Astrocyte of the spinal cord (primary cell): ENCODE data around the gene SVIL.

Source experiments
- DNase-seq: peaks from one replicate; pipeline ENCODE4 v3.0.0; 2011; ENCODE audit warnings: low read depth, low spot score
- H3K4me3 ChIP-seq: 2 replicates; pipeline ENCODE4 v1.5.1; 2011; ENCODE audit warnings: low read depth, mild to moderate bottlenecking, low read length, moderate library complexity
- in situ Hi-C: cut with HindIII; loops from 2 replicates; pipeline ENCODE4 v1.10.0; 2017; ENCODE audit warnings: low sequenced_read_pairs
- TF ChIP-seq, protein P1 (sequence below): IDR thresholded peaks from 2 replicates; pipeline ENCODE4 v1.5.1; 2012; ENCODE audit warnings: low read depth, mild to moderate bottlenecking, low read length, inconsistent platforms

SVIL gene

GRCh38 chr10:29412485-29412884 lies 222.3 kb downstream of the SVIL start:
- DNase-seq = no peak
- in situ Hi-C loops = no loop called here
- H3K4me3 ChIP-seq = no peak overlapping the region
- TF ChIP-seq, protein P1, sequence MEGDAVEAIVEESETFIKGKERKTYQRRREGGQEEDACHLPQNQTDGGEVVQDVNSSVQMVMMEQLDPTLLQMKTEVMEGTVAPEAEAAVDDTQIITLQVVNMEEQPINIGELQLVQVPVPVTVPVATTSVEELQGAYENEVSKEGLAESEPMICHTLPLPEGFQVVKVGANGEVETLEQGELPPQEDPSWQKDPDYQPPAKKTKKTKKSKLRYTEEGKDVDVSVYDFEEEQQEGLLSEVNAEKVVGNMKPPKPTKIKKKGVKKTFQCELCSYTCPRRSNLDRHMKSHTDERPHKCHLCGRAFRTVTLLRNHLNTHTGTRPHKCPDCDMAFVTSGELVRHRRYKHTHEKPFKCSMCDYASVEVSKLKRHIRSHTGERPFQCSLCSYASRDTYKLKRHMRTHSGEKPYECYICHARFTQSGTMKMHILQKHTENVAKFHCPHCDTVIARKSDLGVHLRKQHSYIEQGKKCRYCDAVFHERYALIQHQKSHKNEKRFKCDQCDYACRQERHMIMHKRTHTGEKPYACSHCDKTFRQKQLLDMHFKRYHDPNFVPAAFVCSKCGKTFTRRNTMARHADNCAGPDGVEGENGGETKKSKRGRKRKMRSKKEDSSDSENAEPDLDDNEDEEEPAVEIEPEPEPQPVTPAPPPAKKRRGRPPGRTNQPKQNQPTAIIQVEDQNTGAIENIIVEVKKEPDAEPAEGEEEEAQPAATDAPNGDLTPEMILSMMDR = no peak

GRCh38 chr10:29411666-29412315 lies 223.0 kb downstream of the SVIL start:
- in situ Hi-C loops = no loop called here
- H3K4me3 ChIP-seq = no peak overlapping the region
- no peak for DNase-seq
- TF ChIP-seq, protein P1 = no peak

DNA sequence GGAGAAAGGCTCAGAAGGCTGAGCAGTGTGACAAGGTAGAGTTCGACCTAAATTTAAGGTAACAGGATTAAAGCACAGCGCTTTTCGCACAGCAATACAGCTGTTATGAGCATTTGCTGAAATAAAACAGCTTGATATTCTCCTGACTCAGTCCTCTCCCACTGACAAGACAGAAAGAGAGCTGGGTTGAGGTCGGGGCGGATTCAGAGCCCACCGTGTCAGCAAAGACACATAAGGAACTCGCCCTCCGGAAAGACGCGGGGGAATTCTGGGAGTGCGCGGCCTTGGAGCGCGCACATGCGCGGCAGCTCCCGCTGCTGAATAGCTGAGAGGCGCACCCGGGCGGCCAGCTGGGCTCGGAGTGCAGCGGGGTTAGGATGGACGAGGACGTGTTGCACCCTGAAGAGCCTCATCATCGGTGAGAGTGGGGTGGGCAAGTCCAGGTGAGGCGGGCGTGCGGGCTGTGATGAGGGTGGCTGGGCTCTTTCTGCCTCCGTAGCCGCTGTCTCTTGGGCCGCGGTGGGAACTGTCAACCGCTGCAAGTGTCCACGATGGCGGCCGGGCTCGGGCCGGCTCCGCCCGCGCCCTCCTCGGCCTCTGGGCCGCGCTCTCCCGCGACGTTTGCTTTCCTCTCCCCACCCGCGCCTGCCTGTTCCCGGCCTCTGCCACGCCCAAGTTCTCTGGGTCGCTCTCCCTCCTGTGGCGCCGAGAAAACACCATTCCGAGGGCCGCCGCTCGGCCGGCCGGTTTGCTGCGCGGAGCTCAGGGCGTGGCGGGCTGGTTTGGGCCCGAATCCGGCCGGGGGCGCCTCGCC lies 225.3 kb downstream of the SVIL start:
- H3K4me3 ChIP-seq = peak overlapping the region; percentile 78
- DNase-seq = peak; percentile 68
- in situ Hi-C loops = no loop called here
- TF ChIP-seq, protein P1 = no peak

DNA sequence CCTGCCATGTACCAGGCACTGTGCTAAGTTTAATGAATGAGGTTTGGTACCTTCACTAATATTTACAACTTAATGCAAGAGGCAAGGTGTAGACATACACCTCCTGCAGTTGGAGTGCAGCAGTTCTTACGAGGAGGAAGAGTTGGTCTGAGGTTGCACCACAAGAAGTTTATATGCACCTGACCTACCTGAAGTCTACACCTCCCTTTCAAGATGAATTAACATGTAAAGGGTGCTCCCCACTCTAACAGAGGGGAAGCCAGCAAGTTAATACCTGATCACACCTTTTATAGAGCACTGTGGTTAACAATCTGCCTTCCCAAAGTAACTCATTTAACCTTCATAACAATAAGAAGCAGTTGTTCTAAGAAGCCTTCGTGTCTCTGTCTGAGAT lies 225.9 kb downstream of the SVIL start:
- TF ChIP-seq, protein P1 = no peak
- DNase-seq = no peak
- H3K4me3 ChIP-seq = peak overlapping the region; percentile 78
- in situ Hi-C loops = no loop called here
